ENCODE measurements around the gene SAMD11.

DNA sequence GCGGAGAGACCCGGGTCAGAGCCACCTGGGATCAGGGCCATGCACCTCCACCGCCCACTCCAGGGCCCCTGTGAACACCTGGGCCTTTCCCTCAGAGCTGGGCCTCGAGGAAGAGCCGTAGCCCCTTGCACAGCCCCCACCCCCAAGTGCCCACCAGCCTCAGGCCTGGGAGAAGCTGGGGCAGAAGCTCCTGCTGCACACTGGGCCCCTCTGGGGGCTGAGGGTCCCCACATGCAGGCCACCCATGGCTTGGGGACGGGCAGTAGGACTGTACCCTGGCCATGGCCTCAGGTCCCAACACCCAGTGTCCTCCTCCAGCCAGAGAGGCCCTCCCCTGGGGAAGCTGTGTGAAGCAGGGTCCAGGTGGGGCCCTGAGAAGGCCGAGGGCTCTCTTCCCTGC, 28.9 kb downstream of the SAMD11 start:
- TF ChIP-seq, protein P1, sequence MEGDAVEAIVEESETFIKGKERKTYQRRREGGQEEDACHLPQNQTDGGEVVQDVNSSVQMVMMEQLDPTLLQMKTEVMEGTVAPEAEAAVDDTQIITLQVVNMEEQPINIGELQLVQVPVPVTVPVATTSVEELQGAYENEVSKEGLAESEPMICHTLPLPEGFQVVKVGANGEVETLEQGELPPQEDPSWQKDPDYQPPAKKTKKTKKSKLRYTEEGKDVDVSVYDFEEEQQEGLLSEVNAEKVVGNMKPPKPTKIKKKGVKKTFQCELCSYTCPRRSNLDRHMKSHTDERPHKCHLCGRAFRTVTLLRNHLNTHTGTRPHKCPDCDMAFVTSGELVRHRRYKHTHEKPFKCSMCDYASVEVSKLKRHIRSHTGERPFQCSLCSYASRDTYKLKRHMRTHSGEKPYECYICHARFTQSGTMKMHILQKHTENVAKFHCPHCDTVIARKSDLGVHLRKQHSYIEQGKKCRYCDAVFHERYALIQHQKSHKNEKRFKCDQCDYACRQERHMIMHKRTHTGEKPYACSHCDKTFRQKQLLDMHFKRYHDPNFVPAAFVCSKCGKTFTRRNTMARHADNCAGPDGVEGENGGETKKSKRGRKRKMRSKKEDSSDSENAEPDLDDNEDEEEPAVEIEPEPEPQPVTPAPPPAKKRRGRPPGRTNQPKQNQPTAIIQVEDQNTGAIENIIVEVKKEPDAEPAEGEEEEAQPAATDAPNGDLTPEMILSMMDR (IDR thresholded peaks at IDR 0.05; ENCODE audit: low read depth, low read length, poor library complexity, severe bottlenecking), result no peak
- TF ChIP-seq EZH2phosphoT487 (IDR thresholded peaks at IDR 0.05; ENCODE audit: borderline replicate concordance, low read length), result no peak
